Measurements from ENCODE around the gene PRDM2. TPM values are rescaled to one million over a fixed set of nuclear protein-coding genes. Genes with fewer than 3 reads are reported as not detected.
"Not testable (repeated sequence)": the region's sequence is repeated elsewhere in the genome, so short reads cannot be mapped to it uniquely, and the experiment has no call there.

PRDM2 gene
- total RNA-seq, 4 donors from 2014 or later = 26.3 to 39.5 (median 34.6) TPM

- TF ChIP-seq CTCF (IDR thresholded peaks at IDR 0.05) = no peak
- no peak for ATAC-seq (ENCODE audit: low FRiP score)
- DNase-seq (ENCODE audit: low spot score) = no peak
Measured at GRCh38 chr1:13666317-13666716, 33.7 kb upstream of the PRDM2 start.

GRCh38 chr1:13667691-13668090 is 32.3 kb upstream of the PRDM2 start:
- no peak for TF ChIP-seq CTCF (IDR thresholded peaks at IDR 0.05)
- ATAC-seq (ENCODE audit: low FRiP score) (no peak), DNase-seq (ENCODE audit: low spot score) (no peak)

GRCh38 chr1:13674377-13674776 is 25.6 kb upstream of the PRDM2 start:
- no peak for TF ChIP-seq CTCF (IDR thresholded peaks at IDR 0.05)
- no peak for ATAC-seq (ENCODE audit: low FRiP score)
- no peak for DNase-seq (ENCODE audit: low spot score)

- DNase-seq (ENCODE audit: low spot score) = no peak
- no peak for ATAC-seq (ENCODE audit: low FRiP score)
- no peak for TF ChIP-seq CTCF (IDR thresholded peaks at IDR 0.05)
Measured at GRCh38 chr1:13675151-13675651, 24.8 kb upstream of the PRDM2 start.

GRCh38 chr1:13677896-13678295 is 22.1 kb upstream of the PRDM2 start:
- DNase-seq (ENCODE audit: low spot score) (no peak), ATAC-seq (ENCODE audit: low FRiP score) (no peak)
- no peak for TF ChIP-seq CTCF (IDR thresholded peaks at IDR 0.05)

- TF ChIP-seq CTCF (IDR thresholded peaks at IDR 0.05) = no peak
- no peak for DNase-seq (ENCODE audit: low spot score)
- ATAC-seq (ENCODE audit: low FRiP score) = no peak
Measured at GRCh38 chr1:13679651-13680050, 20.3 kb upstream of the PRDM2 start.

- not testable (repeated sequence) for ATAC-seq (ENCODE audit: low FRiP score); DNase-seq (ENCODE audit: low spot score)
Measured at GRCh38 chr1:13680609-13681008, 19.4 kb upstream of the PRDM2 start.

- no peak for ATAC-seq (ENCODE audit: low FRiP score)
- no peak for TF ChIP-seq CTCF (IDR thresholded peaks at IDR 0.05)
Measured at GRCh38 chr1:13681921-13682320, 18.1 kb upstream of the PRDM2 start.

More at GRCh38 chr1:13681921-13682320, 18.1 kb upstream of the PRDM2 start:
- no peak for DNase-seq (ENCODE audit: low spot score)
